Nephron progenitor cell (in vitro differentiated cells): ENCODE data around the gene TCP11L2.
A peak's percentile ranks its signal among the peaks of the same experiment; 100 is the strongest.

Experiments used
- DNase-seq: peaks from one replicate; pipeline ENCODE4 v3.0.0; 2021
- H3K27ac Mint-ChIP-seq: 2 replicates; pipeline ENCODE4 v1.8.0; 2021; ENCODE audit warnings: mild to moderate bottlenecking, moderate library complexity, mixed read lengths
- H3K27me3 Mint-ChIP-seq: 2 replicates; pipeline ENCODE4 v1.8.0; 2021; ENCODE audit warnings: mild to moderate bottlenecking, low read depth, mixed read lengths; ENCODE audit not compliant: poor library complexity
- H3K36me3 Mint-ChIP-seq: 2 replicates; pipeline ENCODE4 v1.8.0; 2021; ENCODE audit warnings: low read depth, mixed read lengths
- H3K4me1 Mint-ChIP-seq: 2 replicates; pipeline ENCODE4 v1.8.0; 2021; ENCODE audit warnings: mixed read lengths
- H3K4me3 Mint-ChIP-seq: 2 replicates; pipeline ENCODE4 v1.8.0; 2021; ENCODE audit warnings: mild to moderate bottlenecking, moderate library complexity, mixed read lengths
- H3K9me3 Mint-ChIP-seq: 2 replicates; pipeline ENCODE4 v1.8.0; 2021; ENCODE audit warnings: mild to moderate bottlenecking, moderate library complexity, mixed read lengths
- TF ChIP-seq, protein P1 (sequence below): fragments of 200-600 bp; sonication (generic); IDR thresholded peaks from 2 replicates; pipeline ENCODE4 v1.5.0; 2021; ENCODE audit warnings: antibody characterized with exemption

Gene TCP11L2

DNA sequence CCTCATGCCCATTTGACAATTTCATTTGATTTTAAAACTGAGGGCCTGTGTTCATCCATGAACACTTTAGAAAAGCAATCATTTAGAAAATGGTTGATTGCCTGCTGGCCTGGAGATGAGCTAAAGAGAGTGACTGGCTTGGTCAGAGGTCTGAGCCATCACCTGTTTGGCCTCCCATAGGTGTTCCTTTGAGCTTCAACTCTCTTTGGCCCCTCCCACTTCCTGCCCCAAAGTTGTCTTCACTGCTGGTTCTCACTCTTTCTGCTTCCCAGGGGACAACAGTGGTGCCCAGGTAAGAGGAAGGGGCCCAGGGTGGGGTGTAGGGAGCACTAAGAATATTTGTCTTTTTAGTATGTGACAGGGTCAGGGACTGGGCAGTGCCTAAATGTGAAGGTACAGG is 4.9 kb upstream of the TCP11L2 start:
- H3K9me3 Mint-ChIP-seq: no peaks in the 10 kb centered on the region
- H3K4me1 Mint-ChIP-seq: peaks cover 26% of the 10 kb centered on the region
- H3K27ac Mint-ChIP-seq: no peak overlapping the region
- TF ChIP-seq, protein P1, sequence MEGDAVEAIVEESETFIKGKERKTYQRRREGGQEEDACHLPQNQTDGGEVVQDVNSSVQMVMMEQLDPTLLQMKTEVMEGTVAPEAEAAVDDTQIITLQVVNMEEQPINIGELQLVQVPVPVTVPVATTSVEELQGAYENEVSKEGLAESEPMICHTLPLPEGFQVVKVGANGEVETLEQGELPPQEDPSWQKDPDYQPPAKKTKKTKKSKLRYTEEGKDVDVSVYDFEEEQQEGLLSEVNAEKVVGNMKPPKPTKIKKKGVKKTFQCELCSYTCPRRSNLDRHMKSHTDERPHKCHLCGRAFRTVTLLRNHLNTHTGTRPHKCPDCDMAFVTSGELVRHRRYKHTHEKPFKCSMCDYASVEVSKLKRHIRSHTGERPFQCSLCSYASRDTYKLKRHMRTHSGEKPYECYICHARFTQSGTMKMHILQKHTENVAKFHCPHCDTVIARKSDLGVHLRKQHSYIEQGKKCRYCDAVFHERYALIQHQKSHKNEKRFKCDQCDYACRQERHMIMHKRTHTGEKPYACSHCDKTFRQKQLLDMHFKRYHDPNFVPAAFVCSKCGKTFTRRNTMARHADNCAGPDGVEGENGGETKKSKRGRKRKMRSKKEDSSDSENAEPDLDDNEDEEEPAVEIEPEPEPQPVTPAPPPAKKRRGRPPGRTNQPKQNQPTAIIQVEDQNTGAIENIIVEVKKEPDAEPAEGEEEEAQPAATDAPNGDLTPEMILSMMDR: no peak
- no peak for DNase-seq
- peaks cover 10% of the 10 kb centered on the region for H3K27me3 Mint-ChIP-seq
- no peak overlapping the region for H3K4me3 Mint-ChIP-seq
- H3K36me3 Mint-ChIP-seq: no peaks in the 10 kb centered on the region

DNA sequence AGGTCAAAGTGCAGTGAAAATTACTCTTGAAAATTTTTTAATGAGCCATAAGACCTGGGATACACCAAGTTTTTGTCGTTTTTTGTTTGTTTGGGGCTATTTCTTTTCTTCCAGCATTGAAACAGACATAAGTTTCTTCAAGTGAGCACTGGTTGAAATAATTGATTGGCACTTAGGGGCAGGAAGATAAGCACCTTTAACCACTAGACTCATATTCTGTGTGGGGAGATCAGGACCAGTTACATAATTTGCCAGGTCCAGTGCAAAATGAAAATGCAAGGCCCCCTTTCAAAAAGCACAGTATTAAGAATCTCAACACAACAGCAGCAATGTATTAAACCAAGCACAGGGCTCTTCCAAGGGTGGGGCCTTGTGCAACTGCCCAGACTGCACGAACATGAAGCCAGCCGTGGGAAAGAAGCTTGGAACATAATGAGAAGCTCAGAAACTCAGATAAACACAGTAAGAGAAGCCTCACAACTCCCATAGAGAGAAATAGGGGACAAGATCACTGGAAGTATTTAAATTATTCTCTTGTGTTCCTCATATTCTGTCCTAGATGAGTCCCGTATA is 3.2 kb upstream of the TCP11L2 start:
- DNase-seq: no peak

DNA sequence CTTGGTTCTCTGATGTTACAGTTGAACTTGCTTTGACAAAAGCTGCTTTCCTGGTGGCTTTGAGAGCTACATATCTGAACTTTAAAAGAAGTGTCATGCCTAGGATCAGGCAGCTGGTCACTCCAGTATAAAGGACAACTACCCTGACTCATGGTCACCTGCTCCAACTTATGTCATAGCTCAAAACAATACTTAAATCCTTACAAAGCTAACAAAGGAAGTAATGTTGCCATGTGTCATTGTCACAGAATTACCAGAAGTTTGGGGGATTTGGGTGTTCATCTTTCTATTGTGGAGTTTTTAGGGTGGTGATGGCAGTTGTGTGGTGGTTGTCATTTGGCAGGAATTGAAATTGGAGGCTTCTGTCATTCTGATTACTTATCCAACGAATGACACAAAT is 1.8 kb upstream of the TCP11L2 start:
- TF ChIP-seq, protein P1: no peak
- peaks cover 20% of the 10 kb centered on the region for H3K27me3 Mint-ChIP-seq
- H3K9me3 Mint-ChIP-seq: no peaks in the 10 kb centered on the region
- no peak for DNase-seq
- H3K27ac Mint-ChIP-seq: no peak overlapping the region
- peaks cover 53% of the 10 kb centered on the region for H3K4me1 Mint-ChIP-seq
- H3K4me3 Mint-ChIP-seq: peak overlapping the region; percentile 83
- H3K36me3 Mint-ChIP-seq: no peaks in the 10 kb centered on the region

More for the DNA sequence above, 3.2 kb upstream of the TCP11L2 start:
- Mint-ChIP-seq H3K4me1 (peaks cover 38% of the 10 kb centered on the region), H3K36me3 (no peaks in the 10 kb centered on the region), H3K27ac (no peak overlapping the region), H3K9me3 (no peaks in the 10 kb centered on the region), H3K27me3 (peaks cover 10% of the 10 kb centered on the region), H3K4me3 (no peak overlapping the region)
- TF ChIP-seq, protein P1: no peak

DNA sequence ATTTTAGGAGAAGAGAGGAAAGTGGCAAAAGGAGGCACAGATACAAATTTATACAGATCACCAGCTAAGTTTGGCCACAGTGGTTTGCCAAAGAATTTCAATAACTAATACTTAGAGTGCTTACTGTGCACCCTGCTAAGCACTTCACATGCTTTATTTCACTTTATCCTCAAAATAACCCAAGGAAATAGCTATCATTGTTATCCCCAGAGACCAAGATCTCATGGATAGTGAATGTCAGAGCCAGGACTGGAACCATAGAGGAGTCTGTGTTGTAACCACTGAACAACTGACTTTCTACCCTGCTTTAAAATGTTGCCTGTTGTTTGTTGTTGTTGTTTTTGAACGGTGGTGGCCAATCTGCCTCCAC is 1.3 kb upstream of the TCP11L2 start:
- DNase-seq: no peak
- H3K9me3 Mint-ChIP-seq: no peaks in the 10 kb centered on the region
- H3K27me3 Mint-ChIP-seq: peaks cover 20% of the 10 kb centered on the region
- TF ChIP-seq, protein P1: no peak
- peak overlapping the region; percentile 94 for H3K27ac Mint-ChIP-seq
- H3K36me3 Mint-ChIP-seq: no peaks in the 10 kb centered on the region
- H3K4me3 Mint-ChIP-seq: peak overlapping the region; percentile 83
- peaks cover 54% of the 10 kb centered on the region for H3K4me1 Mint-ChIP-seq

DNA sequence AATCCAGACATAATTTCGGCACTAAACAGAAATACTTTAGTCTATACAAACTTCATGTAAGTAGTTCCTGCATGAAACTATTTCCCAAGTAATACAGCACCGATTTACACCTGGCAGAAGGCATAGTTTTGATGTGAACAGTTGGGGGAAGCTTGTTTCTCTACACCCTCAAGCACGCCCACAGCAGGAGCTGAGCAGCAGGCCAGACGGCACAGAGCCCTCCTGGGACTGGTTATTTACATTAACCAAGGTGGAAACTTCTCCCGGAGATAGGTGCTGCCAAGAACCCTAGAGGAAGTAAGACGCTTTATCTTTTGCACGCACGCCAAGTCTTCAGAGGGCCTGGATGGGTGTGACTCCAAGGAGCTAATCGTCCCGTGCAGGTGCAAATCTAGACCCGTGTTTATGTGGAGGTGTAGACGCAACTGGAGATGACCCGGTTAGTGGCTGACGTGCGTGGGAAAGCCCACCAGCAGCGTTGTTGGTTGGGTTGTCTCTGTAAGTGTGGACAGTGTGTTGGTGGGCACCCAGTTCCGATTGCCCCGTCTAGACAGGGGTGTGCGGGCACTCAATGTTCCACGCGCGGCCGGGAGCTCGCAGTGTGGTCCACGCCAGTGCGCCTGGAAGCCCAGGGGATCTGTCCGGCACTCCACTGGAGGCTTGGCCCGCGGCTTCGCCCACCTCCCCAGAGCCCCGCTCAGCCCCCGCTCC is 767 bp upstream of the TCP11L2 start:
- Mint-ChIP-seq H3K27ac (peak overlapping the region; percentile 94), H3K36me3 (no peaks in the 10 kb centered on the region), H3K4me3 (peak overlapping the region; percentile 83), H3K27me3 (peaks cover 20% of the 10 kb centered on the region), H3K9me3 (no peaks in the 10 kb centered on the region), H3K4me1 (peaks cover 54% of the 10 kb centered on the region)
- TF ChIP-seq, protein P1: no peak
- no peak for DNase-seq
